Activated T-helper 1 cell treated with anti-CD3 and anti-CD28 coated beads, Interleukin-2, amount 50 U/mL, for 16 hours (primary cell): Measurements from ENCODE around the gene KBTBD13.
A peak's percentile ranks its signal among the peaks of the same experiment; 100 is the strongest.
"Not testable (repeated sequence)": the region's sequence is repeated elsewhere in the genome, so short reads cannot be mapped to it uniquely, and the experiment has no call there.

Source experiments
- DNase-seq, 2 donors: peaks; one replicate each; pipeline ENCODE4 v3.0.0-alpha.2; 2020; ENCODE audit warnings: low read depth in 1 of 2, low spot score in 1 of 2

The KBTBD13 gene

DNA sequence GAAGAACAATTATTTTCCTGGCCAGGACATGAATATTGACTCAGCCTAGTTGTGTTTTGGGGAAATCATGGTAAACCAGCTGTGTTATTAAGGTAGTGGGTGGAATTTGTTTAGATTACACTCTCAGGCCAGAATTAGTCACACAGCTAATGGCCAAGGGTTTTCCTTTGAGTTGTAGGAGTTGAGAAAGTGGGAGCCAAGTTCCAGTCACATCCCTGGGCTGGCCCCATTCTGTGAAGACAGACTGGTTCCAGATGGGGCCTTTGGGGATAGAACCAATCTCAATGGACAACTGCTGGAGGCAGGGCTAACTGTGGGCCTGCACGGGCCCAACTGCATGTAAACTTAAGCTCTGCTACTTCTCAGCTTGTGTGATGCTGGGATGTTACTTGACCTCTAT is 7.4 kb upstream of the KBTBD13 start:
- DNase-seq: no peak

DNA sequence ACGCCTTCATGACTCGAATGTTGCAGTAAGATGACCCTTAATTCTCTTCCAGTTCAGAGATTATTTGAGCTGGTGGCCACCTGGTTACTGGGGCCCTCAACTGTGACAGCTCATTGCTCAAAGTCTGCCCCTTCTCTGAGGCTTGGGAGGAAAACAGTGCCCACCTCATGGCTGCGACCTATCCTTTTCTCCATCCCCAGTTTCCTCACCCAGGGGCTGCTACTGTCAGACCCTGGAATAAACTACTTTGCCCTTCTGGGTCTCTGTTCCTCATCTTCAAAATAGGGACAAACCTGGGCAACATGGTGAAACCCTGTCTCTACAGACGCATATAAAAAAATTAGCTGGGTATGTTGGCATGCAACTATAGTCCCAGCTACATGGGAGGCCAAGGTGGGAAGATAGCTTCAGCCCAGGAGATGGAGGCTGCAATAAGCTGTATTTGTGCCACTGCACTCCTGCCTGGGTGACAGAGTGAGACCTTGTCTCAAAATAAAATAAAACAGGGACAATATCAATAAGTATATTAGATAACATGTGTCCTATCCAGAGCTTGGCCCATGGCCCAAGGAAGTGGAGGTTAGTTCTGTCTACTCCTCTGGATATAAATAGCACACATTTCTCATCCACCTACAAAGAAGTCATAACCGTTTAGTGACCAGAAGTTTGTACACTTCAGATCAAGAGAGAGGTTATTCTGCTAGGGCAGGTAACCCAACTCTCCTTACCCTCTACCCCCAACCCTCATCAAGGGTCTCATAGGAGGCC is 6.6 kb upstream of the KBTBD13 start:
- no peak for DNase-seq

- no peak for DNase-seq
Measured at GRCh38 chr15:65071381-65071811, 5.2 kb upstream of the KBTBD13 start.

GRCh38 chr15:65072027-65072426 is 4.5 kb upstream of the KBTBD13 start:
- DNase-seq: no peak

DNA sequence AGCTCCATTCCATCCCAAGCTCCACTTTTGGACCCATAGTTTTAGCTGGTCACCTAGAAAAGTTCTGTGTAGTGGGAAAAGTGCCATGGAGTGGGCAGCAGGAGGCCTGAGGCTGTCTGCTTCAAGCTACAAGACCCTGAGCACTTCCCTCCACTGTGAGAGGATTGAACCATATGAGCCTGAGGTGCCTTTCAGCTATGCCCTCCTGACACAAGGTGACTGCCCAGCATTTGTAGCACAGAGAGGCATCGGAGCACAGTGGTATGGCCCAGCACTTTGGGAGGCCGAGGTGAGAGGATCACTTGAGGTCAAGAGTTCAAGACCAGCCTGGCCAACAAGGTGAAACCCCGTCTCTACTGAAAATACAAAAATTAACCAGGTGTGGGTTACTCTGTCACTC is 3.9 kb upstream of the KBTBD13 start:
- DNase-seq: no peak

GRCh38 chr15:65074946-65075345 is 1.6 kb upstream of the KBTBD13 start:
- DNase-seq: not testable (repeated sequence)

DNA sequence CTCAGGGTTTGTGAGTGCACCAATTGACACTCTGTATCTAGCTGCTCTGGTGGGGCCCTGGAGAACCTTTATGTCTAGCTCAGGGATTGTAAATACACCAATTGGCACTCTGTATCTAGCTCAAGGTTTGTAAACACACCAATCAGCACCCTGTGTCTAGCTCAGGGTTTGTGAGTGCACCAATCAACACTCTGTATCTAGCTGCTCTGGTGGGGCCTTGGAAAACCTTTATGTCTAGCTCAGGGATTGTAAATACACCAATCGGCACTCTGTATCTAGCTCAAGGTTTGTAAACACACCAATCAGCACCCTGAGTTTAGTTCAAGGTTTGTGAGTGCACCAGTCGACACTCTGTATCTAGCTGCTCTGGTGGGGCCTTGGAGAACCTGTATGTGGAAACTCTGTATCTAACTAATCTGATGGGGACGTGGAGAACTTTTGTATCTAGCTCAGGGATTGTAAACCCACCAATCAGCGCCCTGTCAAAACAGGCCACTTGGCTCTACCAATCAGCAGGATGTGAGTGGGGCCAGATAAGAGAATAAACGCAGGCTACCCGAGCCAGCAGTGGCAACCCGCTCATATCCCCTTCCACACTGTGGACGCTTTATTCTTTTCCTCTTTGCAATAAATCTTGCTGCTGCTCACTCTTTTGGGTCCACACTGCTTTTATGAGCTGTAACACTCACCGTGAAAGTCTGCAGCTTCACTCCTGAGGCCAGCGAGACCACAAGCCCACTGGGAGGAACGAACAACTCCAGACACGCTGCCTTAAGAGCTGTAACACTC is 745 bp upstream of the KBTBD13 start:
- DNase-seq: not testable (repeated sequence)

GRCh38 chr15:65077291-65077980 is 890 bp downstream of the KBTBD13 start:
- no peak for DNase-seq

- peak in 1 of 2 donors; percentile 18 for DNase-seq
Measured at GRCh38 chr15:65077981-65078352, 1.4 kb downstream of the KBTBD13 start.

DNA sequence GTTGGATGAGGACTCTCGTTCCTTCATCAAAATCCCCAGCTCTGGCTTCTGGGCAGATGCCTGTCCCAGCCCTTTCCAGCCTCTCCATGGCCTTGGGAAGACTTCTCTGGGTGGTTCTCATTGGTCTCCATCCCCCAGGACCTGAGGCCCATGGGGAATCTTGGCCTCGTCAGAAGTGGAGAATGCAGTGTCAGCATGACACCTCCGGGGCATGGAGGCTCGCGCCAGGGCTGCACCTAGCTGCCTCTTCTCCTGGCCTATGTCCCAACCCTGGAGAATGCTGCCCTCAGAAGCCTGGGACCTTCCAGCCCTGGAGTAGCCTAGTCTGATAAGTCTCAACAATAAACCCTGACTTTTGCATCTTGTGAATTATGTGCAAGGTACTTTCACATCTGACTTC is 3.0 kb downstream of the KBTBD13 start:
- no peak for DNase-seq

- DNase-seq: no peak
Measured at GRCh38 chr15:65081270-65081669, 4.7 kb downstream of the KBTBD13 start.

DNA sequence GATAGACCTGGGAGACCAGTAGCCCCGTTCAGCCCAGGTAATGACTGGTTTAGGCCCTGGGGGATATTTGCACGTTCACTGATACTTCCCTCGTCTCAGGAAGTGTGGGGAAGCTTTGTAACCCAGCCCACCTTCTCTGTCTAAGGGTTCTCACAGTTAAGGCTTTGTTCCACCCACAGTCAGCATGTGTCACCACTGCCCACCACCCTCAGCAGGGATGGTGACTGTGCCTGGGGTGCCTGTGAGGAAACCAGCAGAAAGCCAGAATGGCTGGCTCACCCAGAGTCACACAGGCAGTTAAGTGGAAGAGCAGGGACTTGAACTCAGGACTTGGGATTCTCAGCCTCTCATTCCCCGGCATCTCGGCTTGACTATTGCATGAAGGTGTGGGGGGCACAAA is 5.2 kb downstream of the KBTBD13 start:
- DNase-seq: no peak

DNA sequence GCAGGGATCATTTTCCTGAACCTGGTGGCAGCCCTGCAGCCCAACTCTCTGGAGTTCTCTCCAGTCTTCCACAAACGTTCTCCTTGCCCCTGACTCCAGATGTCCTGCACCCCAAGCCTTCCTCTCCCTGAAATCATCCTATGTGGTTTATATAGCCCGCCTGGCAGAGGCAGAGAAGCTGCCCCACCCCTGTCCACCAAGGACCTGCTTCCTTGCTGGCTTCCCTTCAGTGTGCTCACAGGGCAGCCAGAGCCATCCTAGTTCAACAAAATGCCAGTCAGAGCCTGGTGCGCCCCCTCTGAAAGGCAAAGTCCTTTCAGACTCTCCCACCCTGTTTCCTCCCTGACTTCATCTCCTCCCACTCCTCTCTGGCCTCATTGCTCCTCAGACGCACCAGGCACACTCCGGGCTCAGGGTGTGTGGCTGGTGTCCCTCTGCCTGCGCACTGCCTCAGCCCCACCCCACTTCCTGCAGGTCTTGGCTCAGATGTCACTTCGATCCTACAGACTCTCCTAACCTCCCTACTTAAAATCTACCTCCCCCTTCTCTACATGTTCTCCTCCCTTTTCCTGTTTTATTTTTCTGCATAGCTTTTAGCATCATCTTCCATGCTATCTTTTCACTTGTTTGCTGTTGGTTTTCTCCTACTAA is 5.9 kb downstream of the KBTBD13 start:
- no peak for DNase-seq

- no peak for DNase-seq
Measured at GRCh38 chr15:65083262-65083701, 6.7 kb downstream of the KBTBD13 start.

- DNase-seq: no peak
Measured at GRCh38 chr15:65084500-65085206, 8.1 kb downstream of the KBTBD13 start.

DNA sequence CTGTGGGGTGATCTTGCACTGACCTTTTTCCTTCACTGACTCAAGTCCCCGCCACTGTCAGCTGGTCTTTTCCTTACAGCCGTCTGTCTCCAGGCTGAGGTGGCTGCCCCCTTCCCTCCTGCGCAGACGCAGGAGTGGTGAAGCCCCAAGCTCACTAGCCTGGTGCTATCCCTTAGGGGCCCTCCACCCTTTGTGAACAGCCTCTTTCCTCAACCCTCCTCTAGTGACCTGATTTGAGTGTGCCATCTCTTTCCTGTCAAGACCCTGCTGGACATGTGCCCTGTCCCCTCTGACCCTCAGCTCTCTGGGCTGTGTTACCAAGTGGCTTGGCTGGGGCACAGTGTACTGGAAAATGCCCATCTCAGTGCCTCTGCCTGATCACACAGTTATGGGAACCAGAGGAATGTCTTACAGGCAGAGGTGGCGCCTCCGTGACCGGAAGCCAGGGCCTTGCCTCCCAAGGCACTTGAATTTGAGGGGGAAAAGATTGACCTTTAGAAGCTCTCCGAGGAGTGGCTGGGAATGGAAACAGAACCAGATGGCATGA is 8.7 kb downstream of the KBTBD13 start:
- no peak for DNase-seq

DNA sequence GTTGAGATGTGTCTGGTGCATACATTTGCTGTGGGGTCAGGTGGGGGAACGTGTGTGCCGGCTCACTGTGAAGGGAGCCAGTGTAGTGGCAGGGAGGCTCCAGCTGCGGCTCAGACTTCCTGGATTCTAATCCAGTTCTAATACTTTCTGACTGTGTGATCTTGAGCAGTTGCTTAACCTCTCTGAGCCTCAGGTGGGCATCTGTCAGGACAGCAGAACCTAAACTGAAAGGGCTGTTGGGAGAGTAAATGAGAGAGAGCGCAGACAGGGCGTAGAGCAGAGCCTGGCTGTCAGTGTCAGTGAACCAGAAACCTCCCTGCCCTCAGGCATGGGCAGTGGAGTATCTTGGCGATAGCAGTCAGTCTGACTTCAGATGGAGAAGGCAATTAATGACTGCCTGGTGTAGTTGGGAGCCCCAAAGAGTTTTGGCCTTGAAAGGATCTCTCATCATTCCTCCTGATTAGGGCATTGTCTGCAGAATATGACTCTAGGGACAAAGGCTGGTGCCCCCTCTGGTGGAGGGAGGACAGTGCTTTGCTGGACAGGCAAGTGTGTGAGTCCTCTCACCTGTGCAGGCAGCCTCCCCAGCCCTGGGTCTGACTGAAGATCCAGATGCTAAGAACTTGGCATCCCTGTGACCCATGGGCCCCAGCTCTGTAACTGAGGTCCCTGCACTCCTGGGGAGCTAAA is 9.6 kb downstream of the KBTBD13 start:
- no peak for DNase-seq

- DNase-seq: no peak
Measured at GRCh38 chr15:65086680-65087111, 10.2 kb downstream of the KBTBD13 start.

- DNase-seq: no peak
Measured at GRCh38 chr15:65087411-65087810, 10.9 kb downstream of the KBTBD13 start.
